B cell (primary cell): ENCODE data around the gene LRRC2. TPM values are rescaled to one million over a fixed set of nuclear protein-coding genes. Genes with fewer than 3 reads are reported as not detected.

Experiments used
- ATAC-seq: fragments of 200-7000 bp; cut with Tn5 transposase; one replicate; pipeline ENCODE4 v1.10.0; 2021; ENCODE audit warnings: low read depth, mild to moderate bottlenecking, moderate number of reproducible peaks, moderate library complexity
- CTCF ChIA-PET: fragments of 350-600 bp; sonication (Branson Sonifier 250); formaldehyde crosslinking; loops from one replicate; lab custom pipeline; 2021; ENCODE audit warnings: antibody characterized with exemption, inconsistent platforms; lab: Charles Lee
- POLR2A ChIA-PET: fragments of 350-600 bp; sonication (Branson Sonifier 250); formaldehyde crosslinking; loops from one replicate; lab custom pipeline; 2021; ENCODE audit warnings: antibody characterized with exemption; lab: Charles Lee
- DNase-seq: peaks from one replicate; pipeline ENCODE4 v3.0.0; 2013
- H2AFZ ChIP-seq: 2 replicates; pipeline ENCODE4 v1.6.1; 2012; ENCODE audit warnings: mild to moderate bottlenecking, low read depth, low read length; ENCODE audit not compliant: insufficient read depth, poor library complexity, severe bottlenecking
- H3K27ac ChIP-seq, 2 donors: 1 replicate in 1 of 2; 2 replicates in 1 of 2; pipeline ENCODE4 v1.5.1; 2012 to 2013; ENCODE audit warnings: low read length in 2 of 2, mild to moderate bottlenecking in 2 of 2, moderate library complexity in 1 of 2
- H3K27me3 ChIP-seq, 4 experiments: fragments of 200-600 bp in 1 of 4; sonication (generic) in 1 of 4; replicated peaks in 1 of 4; 1 replicate in 2 of 4; 2 replicates in 2 of 4; pipeline versions ENCODE4 v1.6.1 to v1.7.0; 2013 to 2016; ENCODE audit warnings: low read length in 3 of 4, mild to moderate bottlenecking in 2 of 4, mixed read lengths in 1 of 4, moderate library complexity in 1 of 4; ENCODE audit not compliant: insufficient read depth in 4 of 4, control insufficient read depth in 3 of 4; ENCODE audit errors: control extremely low read depth in 1 of 4
- H3K36me3 ChIP-seq, 2 experiments: replicated peaks in 1 of 2; 1 replicate in 1 of 2; 2 replicates in 1 of 2; pipeline versions ENCODE4 v1.6.1 to v1.7.1; 2013; ENCODE audit warnings: low read length in 1 of 2; ENCODE audit not compliant: insufficient read depth in 2 of 2, control insufficient read depth in 1 of 2; ENCODE audit errors: control extremely low read depth in 1 of 2, extremely low read depth in 1 of 2
- H3K4me1 ChIP-seq, 2 donors: fragments of 200-600 bp in 1 of 2; sonication (generic) in 1 of 2; 1 replicate in 1 of 2; 2 replicates in 1 of 2; pipeline versions ENCODE4 v1.5.1 to v1.6.1; 2013 to 2017; ENCODE audit warnings: low read length in 2 of 2; ENCODE audit not compliant: control insufficient read depth in 2 of 2, insufficient read depth in 2 of 2
- H3K4me2 ChIP-seq: replicated peaks from 2 replicates; pipeline ENCODE3; 2012; ENCODE audit warnings: mild to moderate bottlenecking, low read depth, low read length; ENCODE audit not compliant: poor library complexity, severe bottlenecking
- H3K4me3 ChIP-seq, 5 experiments: fragments of 200-600 bp in 1 of 5; sonication (generic) in 1 of 5; 1 replicate in 3 of 5; 2 replicates in 2 of 5; pipeline versions ENCODE4 v1.5.1 to v1.7.0; 2011 to 2016; ENCODE audit warnings: low read length in 4 of 5, mild to moderate bottlenecking in 4 of 5, low read depth in 2 of 5, control low read depth in 1 of 5, moderate library complexity in 1 of 5; ENCODE audit not compliant: insufficient read depth in 1 of 5; ENCODE audit errors: control extremely low read depth in 1 of 5, extremely low read depth in 1 of 5
- H3K79me2 ChIP-seq: fragments of 200-600 bp; sonication (generic); one replicate; pipeline ENCODE4 v1.6.0; 2016; ENCODE audit warnings: low read length; ENCODE audit not compliant: control insufficient read depth, insufficient read depth
- H3K9ac ChIP-seq: fragments of 200-600 bp; sonication (generic); 2 replicates; pipeline ENCODE4 v1.6.1; 2017; ENCODE audit warnings: mild to moderate bottlenecking, low read length, moderate library complexity
- H3K9me3 ChIP-seq, 3 donors: one replicate each; pipeline versions ENCODE4 v1.6.1 to v1.7.1; 2013; ENCODE audit warnings: low read length in 2 of 3; ENCODE audit not compliant: control insufficient read depth in 2 of 3, insufficient read depth in 1 of 3; ENCODE audit errors: control extremely low read depth in 1 of 3
- H4K20me1 ChIP-seq: 2 replicates; pipeline ENCODE4 v1.6.0; 2012; ENCODE audit warnings: mild to moderate bottlenecking, low read length; ENCODE audit not compliant: insufficient read depth, control insufficient read depth, poor library complexity, severe bottlenecking
- H3K27ac Mint-ChIP-seq: one replicate; pipeline ENCODE4 v1.8.0; 2021; ENCODE audit warnings: mixed read lengths
- H3K27me3 Mint-ChIP-seq: one replicate; pipeline ENCODE4 v1.8.0; 2021; ENCODE audit warnings: mixed read lengths
- H3K4me1 Mint-ChIP-seq: one replicate; pipeline ENCODE4 v1.8.0; 2021; ENCODE audit warnings: mixed read lengths
- H3K4me3 Mint-ChIP-seq: one replicate; pipeline ENCODE4 v1.8.0; 2021; ENCODE audit warnings: mixed read lengths
- H3K9me3 Mint-ChIP-seq: one replicate; pipeline ENCODE4 v1.8.0; 2022; ENCODE audit warnings: mixed read lengths; ENCODE audit not compliant: insufficient read depth
- EZH2 ChIP-seq: IDR thresholded peaks from 2 replicates; pipeline ENCODE4 v1.6.1; 2012; ENCODE audit warnings: borderline replicate concordance, low read depth, mild to moderate bottlenecking, moderate library complexity, low read length; ENCODE audit not compliant: insufficient read depth, poor library complexity, severe bottlenecking
- WGBS: methylation state at CpG from one replicate; pipeline ENCODE4 v1.1.5; 2013; ENCODE audit warnings: missing lambda C conversion rate; ENCODE audit not compliant: insufficient coverage; 5-methylcytosine and 5-hydroxymethylcytosine counted together
- intact Hi-C: fragments of 100-400 bp; cut with micrococcal nuclease; formaldehyde crosslinking; loops from one replicate; pipeline ENCODE4 v1.10.0; 2022
- polyA plus RNA-seq: library from polyadenylated mRNA; depleted of rRNA; stranded (reverse); fragments of >200 nt; gene quantifications from 2 replicates; pipeline ENCODE4 v1.2.3, GENCODE V29; 2012
- total RNA-seq, 2 donors: library from RNA; stranded (reverse); fragments of 120-200 nt in 1 of 2; gene quantifications; 1 replicate in 1 of 2; 2 replicates in 1 of 2; pipeline versions ENCODE4 v1.2.3 to v1.2.4, GENCODE V29; 2013 to 2022
- TF ChIP-seq, protein P1 (sequence below): fragments of 200-600 bp; IDR thresholded peaks from one replicate; pipeline ENCODE4 v1.8.0; 2022; ENCODE audit warnings: antibody characterized with exemption, mild to moderate bottlenecking

Gene LRRC2
- total and polyA plus RNA-seq, 2 donors (not counting 1 experiment from before 2014, with no cell fraction given), result 0.04 TPM; not detected in 1

GRCh38 chr3:46498916-46499519 is 67.1 kb downstream of the LRRC2 start:
- Mint-ChIP-seq H3K27ac (no peak overlapping the region), H3K27me3 (no peaks in the 10 kb centered on the region), H3K4me1 (peaks cover 46% of the 10 kb centered on the region), H3K4me3 (no peak overlapping the region), H3K9me3 (no peaks in the 10 kb centered on the region)
- H3K79me2 ChIP-seq, result no peaks in the 10 kb centered on the region
- intact Hi-C loops, result no loop called here
- CTCF ChIA-PET, result interaction anchor here (1.6 to 8.5 kb wide), 6 partner anchors 10 to 131 kb away, joined by 4 to 92 read pairs (median 26); no protein-coding TSS in a partner anchor
- TF ChIP-seq EZH2, result no peak
- TF ChIP-seq, protein P1, sequence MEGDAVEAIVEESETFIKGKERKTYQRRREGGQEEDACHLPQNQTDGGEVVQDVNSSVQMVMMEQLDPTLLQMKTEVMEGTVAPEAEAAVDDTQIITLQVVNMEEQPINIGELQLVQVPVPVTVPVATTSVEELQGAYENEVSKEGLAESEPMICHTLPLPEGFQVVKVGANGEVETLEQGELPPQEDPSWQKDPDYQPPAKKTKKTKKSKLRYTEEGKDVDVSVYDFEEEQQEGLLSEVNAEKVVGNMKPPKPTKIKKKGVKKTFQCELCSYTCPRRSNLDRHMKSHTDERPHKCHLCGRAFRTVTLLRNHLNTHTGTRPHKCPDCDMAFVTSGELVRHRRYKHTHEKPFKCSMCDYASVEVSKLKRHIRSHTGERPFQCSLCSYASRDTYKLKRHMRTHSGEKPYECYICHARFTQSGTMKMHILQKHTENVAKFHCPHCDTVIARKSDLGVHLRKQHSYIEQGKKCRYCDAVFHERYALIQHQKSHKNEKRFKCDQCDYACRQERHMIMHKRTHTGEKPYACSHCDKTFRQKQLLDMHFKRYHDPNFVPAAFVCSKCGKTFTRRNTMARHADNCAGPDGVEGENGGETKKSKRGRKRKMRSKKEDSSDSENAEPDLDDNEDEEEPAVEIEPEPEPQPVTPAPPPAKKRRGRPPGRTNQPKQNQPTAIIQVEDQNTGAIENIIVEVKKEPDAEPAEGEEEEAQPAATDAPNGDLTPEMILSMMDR, result no peak
- no peak for DNase-seq
- H3K27me3 ChIP-seq, result no peaks in the 10 kb centered on the region
- H2AFZ ChIP-seq, result no peak overlapping the region
- H3K9ac ChIP-seq, result no peak overlapping the region
- no peaks in the 10 kb centered on the region for H4K20me1 ChIP-seq
- POLR2A ChIA-PET, result no interaction called here
- H3K36me3 ChIP-seq, result no peaks in the 10 kb centered on the region
- H3K4me1 ChIP-seq, result peaks cover 23 to 30% of the 10 kb centered on the region in 2 donors
- ATAC-seq, result no peak
- WGBS, result 100% methylated on average over 4 of the region's 6 CpGs
- H3K9me3 ChIP-seq, result peaks cover 0 to 3% (median 0%) of the 10 kb centered on the region in 3 donors
- H3K4me3 ChIP-seq, result no peak overlapping the region
- no peak overlapping the region for H3K4me2 ChIP-seq
- H3K27ac ChIP-seq, result no peak overlapping the region

GRCh38 chr3:46497556-46498265 is 68.4 kb downstream of the LRRC2 start, which contains the start of gene RTP3:
RTP3 (plus strand) TSS chr3:46497976; CDS start chr3:46498063, 87 bp downstream.
- 90% methylated on average over 5 of the region's 9 CpGs for WGBS
- intact Hi-C loops, result loop anchor here (2.0 kb wide), 1 partner anchor 61 kb away; no protein-coding TSS in a partner anchor
- H3K4me1 ChIP-seq, result peaks cover 23 to 26% of the 10 kb centered on the region in 2 donors
- H3K27ac Mint-ChIP-seq, result no peak within 1 kb of the TSS
- TF ChIP-seq, protein P1, result no peak
- TF ChIP-seq EZH2, result no peak
- H3K9ac ChIP-seq, result no peak within 1 kb of the TSS
- no peaks in the 10 kb centered on the region for H3K36me3 ChIP-seq
- H3K4me2 ChIP-seq, result no peak within 1 kb of the TSS
- DNase-seq (no peak), ATAC-seq (no peak)
- H3K27ac ChIP-seq, result no peak within 1 kb of the TSS
- H3K9me3 Mint-ChIP-seq, result no peaks in the 10 kb centered on the region
- no peaks in the 10 kb centered on the region for H4K20me1 ChIP-seq
- POLR2A ChIA-PET, result interaction anchor here (0.6 kb wide), 1 partner anchor 45 kb away, joined by 3 read pairs; no protein-coding TSS in a partner anchor
- H3K79me2 ChIP-seq, result no peaks in the 10 kb centered on the region
- peaks cover 37% of the 10 kb centered on the region for H3K4me1 Mint-ChIP-seq
- H3K27me3 ChIP-seq, result no peaks in the 10 kb centered on the region
- H3K4me3 ChIP-seq, result no peak within 1 kb of the TSS
- H3K9me3 ChIP-seq, result no peaks in the 10 kb centered on the region
- H3K4me3 Mint-ChIP-seq, result no peak within 1 kb of the TSS
- no peaks in the 10 kb centered on the region for H3K27me3 Mint-ChIP-seq
- CTCF ChIA-PET, result interaction anchor here (0.8 to 8.5 kb wide), 8 partner anchors 9 to 132 kb away, joined by 3 to 92 read pairs (median 4); no protein-coding TSS in a partner anchor
- no peak within 1 kb of the TSS for H2AFZ ChIP-seq
